ACHN (cell line): Measurements from ENCODE around the gene KIF1A.
"Not testable (repeated sequence)": the region's sequence is repeated elsewhere in the genome, so short reads cannot be mapped to it uniquely, and the experiment has no call there.

Experiments used
- DNase-seq: peaks from one replicate; pipeline ENCODE4 v3.0.0-alpha.2; 2015
- in situ Hi-C: cut with HindIII; loops from 2 replicates; pipeline ENCODE4 v1.10.0; 2017; ENCODE audit warnings: low sequenced_read_pairs, low pct_ligation_motif_present, low pct_unique_long_range_greater_than_20kb

The KIF1A gene

GRCh38 chr2:240848900-240849680 is 29.1 kb upstream of the KIF1A start:
- in situ Hi-C loops = no loop called here
- DNase-seq = no peak

GRCh38 chr2:240847817-240848216 is 27.8 kb upstream of the KIF1A start:
- in situ Hi-C loops = no loop called here
- no peak for DNase-seq

- no peak for DNase-seq
- in situ Hi-C loops = no loop called here
These were observed 27.0 kb upstream of the KIF1A start for GRCh38 chr2:240846873-240847595.

GRCh38 chr2:240846309-240846708 is 26.3 kb upstream of the KIF1A start:
- in situ Hi-C loops, DNase-seq: not testable (repeated sequence)

GRCh38 chr2:240840435-240841060 is 20.5 kb upstream of the KIF1A start:
- in situ Hi-C loops = no loop called here
- peak; percentile 81 for DNase-seq

GRCh38 chr2:240839152-240840143 is 19.4 kb upstream of the KIF1A start:
- in situ Hi-C loops = no loop called here
- DNase-seq = peak; percentile 40

- in situ Hi-C loops = no loop called here
- DNase-seq = no peak
These were observed 17.6 kb upstream of the KIF1A start for GRCh38 chr2:240837621-240838020.

GRCh38 chr2:240836781-240837467 is 16.9 kb upstream of the KIF1A start:
- peak; percentile 40 for DNase-seq
- in situ Hi-C loops = no loop called here

GRCh38 chr2:240835528-240835927 is 15.5 kb upstream of the KIF1A start:
- DNase-seq = no peak
- in situ Hi-C loops = no loop called here

GRCh38 chr2:240834377-240834975 is 14.5 kb upstream of the KIF1A start:
- in situ Hi-C loops = no loop called here
- no peak for DNase-seq

- no peak for DNase-seq
- in situ Hi-C loops = no loop called here
These were observed 13.8 kb upstream of the KIF1A start for GRCh38 chr2:240833724-240834285.

GRCh38 chr2:240832921-240833494 is 13.0 kb upstream of the KIF1A start:
- in situ Hi-C loops = no loop called here
- DNase-seq = no peak

GRCh38 chr2:240832205-240832727 is 12.2 kb upstream of the KIF1A start:
- in situ Hi-C loops = no loop called here
- DNase-seq = peak; percentile 88

- in situ Hi-C loops = no loop called here
- DNase-seq = no peak
These were observed 11.7 kb upstream of the KIF1A start for GRCh38 chr2:240831594-240832204.

- in situ Hi-C loops = no loop called here
These were observed 5.5 kb upstream of the KIF1A start for GRCh38 chr2:240825476-240825875.

More at GRCh38 chr2:240825476-240825875, 5.5 kb upstream of the KIF1A start:
- no peak for DNase-seq
